D341Med (cell line): ENCODE measurements around the gene HSPB3.
"Not testable (repeated sequence)": the region's sequence is repeated elsewhere in the genome, so short reads cannot be mapped to it uniquely, and the experiment has no call there.

Experiments
- DNase-seq: peaks from one replicate; pipeline ENCODE4 v3.0.0; 2012; ENCODE audit warnings: low spot score

Gene HSPB3

DNA sequence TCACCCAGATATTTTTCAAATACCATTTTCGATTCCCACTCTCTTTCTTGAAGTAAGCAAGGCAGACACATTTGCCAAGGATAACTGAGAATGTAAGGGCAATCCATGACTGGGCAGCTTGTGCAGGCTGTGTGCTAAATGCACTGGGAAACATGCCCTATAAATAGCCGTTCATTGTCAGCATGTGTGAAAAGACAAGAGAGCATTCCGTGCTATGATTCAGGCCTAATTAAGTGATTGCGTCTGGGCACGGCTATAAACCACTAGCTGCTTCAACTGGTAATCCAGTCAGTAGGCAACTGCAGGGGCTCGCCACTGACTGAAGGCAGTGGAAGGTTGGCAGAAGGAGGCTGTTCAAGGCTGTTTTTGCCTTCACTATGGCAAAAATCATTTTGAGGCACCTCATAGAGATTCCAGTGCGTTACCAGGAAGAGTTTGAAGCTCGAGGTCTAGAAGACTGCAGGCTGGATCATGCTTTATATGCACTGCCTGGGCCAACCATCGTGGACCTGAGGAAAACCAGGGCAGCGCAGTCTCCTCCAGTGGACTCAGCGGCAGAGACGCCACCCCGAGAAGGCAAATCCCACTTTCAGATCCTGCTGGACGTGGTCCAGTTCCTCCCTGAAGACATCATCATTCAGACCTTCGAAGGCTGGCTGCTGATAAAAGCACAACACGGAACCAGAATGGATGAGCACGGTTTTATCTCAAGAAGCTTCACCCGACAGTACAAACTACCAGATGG is at the start of gene HSPB3:
HSPB3 (plus strand) TSS at position 287 of the 745 bp plus-strand sequence; CDS start at position 378, 91 bp downstream.
- no peak for DNase-seq

DNA sequence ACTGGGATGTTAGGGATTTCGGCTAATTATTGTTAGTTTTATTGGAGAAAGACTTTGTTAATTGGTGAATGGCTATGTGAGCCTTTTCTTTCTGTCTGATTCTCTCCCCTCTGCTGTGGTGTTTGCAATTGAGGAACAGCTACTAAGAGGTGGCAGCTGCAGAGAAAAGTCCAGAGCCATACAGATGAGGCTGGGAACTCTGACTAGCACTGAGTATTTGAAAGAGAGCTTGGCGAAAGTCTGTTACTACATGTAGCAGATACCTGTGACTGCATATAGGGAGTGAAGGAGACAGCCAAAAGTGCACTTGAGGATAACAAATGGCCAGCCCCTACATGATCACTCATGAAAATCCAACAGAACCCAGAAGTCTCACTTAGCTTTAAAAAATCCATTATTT is 44.3 kb upstream of the HSPB3 start:
- DNase-seq: no peak

DNA sequence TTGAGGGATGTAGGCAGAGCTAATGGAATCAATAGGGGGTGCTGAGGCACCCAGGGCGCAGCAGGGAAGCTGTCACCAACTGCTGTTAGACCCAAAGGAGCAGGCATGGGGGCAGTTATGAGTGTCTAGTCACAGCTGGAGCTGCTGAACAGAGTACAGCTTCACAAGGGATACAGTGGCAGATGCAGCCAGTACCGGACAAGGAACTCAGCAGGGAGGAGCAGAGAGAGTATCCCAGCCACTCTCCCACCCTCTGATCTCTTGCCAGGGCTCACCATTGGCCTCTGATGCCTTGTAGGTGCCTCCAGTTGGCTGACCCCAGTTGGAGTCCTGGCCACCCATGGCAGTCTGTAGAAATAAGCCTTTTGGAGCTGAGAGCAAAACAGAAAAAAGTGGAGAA is 42.6 kb upstream of the HSPB3 start:
- no peak for DNase-seq

DNA sequence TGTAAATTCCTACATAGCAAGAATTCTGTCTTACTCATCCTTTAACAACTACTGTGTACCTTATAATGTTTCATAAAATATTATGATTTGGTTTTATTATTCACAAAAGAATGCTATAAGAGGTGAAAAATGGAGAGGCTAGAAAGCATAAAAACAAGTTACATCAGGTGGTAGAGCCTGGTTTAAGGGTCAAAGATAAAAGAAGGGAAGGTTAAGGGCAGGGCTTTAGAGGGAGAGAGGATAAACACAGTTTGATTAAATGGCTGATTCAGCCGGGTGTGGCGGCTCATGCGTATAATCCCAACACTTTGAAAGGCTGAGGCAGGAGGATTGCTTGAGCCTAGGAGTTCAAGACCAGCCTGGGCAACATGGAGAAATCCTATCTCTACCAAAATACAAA is 40.4 kb upstream of the HSPB3 start:
- no peak for DNase-seq

- DNase-seq: no peak
Observed at GRCh38 chr5:54415896-54416601, 39.5 kb upstream of the HSPB3 start.

GRCh38 chr5:54419573-54420423 is 35.7 kb upstream of the HSPB3 start:
- peak; percentile 41 for DNase-seq

GRCh38 chr5:54420511-54420910 is 35.0 kb upstream of the HSPB3 start:
- DNase-seq: not testable (repeated sequence)

GRCh38 chr5:54421976-54422375 is 33.5 kb upstream of the HSPB3 start:
- no peak for DNase-seq

- DNase-seq: no peak
Observed at GRCh38 chr5:54425258-54425657, 30.2 kb upstream of the HSPB3 start.

DNA sequence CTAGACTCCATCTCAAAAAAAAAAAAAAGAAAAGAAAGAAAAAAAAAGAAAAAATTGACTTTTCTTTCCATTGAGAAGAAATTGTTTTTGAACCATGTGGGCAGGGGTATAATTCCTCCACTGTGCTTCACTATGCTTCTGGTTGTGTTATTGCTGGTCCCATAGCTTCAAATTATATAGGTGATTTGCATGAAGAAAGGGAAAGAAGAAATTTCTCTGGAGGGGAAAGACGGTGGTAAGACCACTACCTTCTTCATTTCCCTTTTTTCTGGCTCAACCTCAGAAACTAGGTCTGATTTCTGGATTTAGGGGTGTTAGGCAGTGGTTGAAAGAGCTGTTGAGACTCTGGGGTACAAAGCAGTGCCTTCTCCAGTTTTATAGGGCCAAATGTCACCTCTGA is 29.3 kb upstream of the HSPB3 start:
- DNase-seq: no peak

DNA sequence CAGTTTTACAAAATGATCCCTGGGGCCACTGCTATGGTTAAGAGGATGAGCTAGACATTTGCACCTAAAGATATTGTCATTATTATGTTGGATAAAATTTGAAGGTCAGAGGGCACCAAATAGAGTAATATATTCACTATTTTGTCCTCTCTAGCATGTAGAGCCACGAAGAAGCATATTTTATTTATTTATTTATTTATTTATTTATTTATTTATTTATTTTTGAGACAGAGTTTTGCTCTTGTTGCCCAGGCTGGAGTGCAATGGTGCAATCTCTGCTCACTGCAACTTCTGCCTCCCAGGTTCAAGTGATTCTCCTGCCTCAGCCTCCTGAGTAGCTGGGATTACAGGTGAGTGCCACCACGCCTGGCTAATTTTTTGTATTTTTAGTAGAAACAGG is 20.8 kb upstream of the HSPB3 start:
- DNase-seq: not testable (repeated sequence)

DNA sequence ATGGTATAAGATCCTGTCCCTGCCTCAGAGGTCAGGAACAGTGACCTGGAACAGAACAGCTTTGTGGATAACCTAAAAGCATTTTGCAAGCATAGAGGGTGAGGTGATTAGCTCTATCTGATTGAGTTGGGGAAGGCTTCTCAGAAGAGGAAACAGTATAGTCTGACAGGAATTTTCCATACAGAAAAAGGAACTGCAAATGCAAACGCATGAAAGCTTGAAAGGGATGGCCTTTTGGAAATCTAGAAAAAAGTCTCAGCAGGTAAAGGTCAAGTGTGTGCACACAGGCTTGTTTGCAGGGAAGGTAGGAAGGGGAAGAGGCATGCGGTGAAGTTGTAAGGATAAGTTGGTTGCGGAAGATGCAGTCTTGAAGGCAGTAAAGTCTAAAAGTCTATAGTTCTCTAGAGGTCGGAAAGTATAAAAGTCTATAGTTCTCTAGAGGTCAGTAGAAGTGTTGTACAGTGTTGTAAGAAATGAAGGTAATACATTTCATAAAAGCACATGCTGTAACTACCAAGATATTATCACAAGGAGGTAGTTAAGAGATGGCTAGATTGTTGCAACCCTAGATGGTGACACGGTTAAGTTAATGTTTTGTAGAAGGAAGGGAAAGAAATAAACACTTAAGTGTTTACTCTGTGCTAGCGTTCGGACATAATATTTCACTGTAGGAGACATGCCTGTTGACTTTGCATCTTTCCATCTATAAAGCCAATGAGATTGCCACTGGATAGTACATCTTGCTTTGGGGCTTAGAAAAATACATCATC is 16.7 kb upstream of the HSPB3 start:
- DNase-seq: no peak

DNA sequence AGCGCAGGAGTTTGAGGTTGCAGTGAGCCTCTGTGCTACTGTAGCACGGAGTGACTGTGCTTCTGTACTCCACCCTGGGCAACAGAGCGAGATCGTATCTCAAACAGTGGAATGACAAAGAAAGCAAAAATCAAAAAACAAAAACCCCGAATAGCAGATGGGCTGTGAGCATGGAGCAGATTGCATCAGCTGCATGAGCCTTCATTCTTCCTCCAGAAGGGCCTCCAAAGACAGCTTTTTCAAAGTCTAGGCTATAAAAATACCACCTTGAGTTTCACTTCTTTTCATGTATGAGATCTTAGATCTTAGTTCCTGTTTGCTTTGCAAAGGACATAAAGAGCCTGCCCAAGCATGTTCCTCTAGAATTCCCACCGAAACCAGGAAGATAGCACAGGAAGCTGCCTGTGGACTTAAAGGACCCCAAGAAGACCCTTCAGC is 15.0 kb upstream of the HSPB3 start:
- no peak for DNase-seq

GRCh38 chr5:54442271-54442670 is 13.2 kb upstream of the HSPB3 start:
- DNase-seq: no peak

- peak; percentile 36 for DNase-seq
Observed at GRCh38 chr5:54443270-54443669, 12.2 kb upstream of the HSPB3 start.

GRCh38 chr5:54445691-54446378 is 9.7 kb upstream of the HSPB3 start:
- no peak for DNase-seq

DNA sequence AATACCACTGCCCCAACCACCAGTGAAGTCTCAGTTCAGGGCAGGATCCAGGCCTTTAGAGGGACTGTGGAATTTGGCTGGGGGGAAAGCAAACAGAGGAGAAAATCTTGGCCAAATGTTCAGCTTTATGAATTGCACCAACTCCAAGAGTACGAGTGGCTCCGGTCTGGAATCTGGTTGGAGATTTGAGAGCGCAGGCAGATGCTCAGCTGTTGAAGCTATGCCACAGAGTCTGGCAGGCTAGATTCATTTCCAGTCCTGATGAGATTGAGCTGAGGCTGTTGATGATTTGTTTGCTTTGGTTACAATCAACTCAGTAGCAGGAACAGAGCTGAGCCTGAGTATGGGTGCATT is 9.1 kb upstream of the HSPB3 start:
- DNase-seq: no peak

- no peak for DNase-seq
Observed at GRCh38 chr5:54449923-54450322, 5.6 kb upstream of the HSPB3 start.

DNA sequence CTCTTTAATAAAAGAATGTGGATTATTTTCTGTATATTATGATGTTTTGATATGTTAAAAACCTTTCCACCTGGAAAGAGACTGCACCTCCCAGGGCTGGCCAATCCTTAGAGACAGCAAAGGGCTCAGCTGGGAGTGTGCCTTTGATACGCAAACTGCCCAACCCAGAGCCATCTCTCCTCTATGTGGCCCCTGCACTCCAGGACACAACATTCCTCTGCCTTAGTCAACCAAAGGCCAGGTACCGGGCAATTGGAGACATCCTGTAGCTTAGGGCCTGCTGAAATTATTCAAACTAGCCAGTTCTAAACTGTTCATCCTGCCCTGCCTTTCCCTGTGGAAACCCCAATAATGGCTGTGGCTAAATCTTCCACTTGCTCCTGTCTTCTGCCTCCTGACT is 5.0 kb upstream of the HSPB3 start:
- no peak for DNase-seq

DNA sequence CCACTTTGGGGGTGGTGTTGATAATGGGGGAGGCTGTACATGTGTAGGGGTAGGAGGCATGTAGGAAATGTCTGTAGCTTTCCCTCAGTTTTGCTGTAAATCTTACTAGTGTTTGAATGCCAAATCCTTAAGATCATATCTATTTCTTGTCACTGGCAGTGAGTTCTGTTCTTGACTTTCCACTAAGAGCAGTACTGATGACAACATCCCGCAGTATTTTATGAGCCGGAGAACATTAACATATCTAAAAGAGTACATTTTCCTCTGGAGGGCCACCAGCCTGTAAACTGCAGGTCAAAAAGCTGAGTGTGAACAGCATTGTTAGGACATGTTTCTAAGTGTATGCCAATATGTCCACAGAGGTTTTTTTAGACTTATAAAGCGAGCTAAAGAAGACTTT is 2.5 kb upstream of the HSPB3 start:
- no peak for DNase-seq

DNA sequence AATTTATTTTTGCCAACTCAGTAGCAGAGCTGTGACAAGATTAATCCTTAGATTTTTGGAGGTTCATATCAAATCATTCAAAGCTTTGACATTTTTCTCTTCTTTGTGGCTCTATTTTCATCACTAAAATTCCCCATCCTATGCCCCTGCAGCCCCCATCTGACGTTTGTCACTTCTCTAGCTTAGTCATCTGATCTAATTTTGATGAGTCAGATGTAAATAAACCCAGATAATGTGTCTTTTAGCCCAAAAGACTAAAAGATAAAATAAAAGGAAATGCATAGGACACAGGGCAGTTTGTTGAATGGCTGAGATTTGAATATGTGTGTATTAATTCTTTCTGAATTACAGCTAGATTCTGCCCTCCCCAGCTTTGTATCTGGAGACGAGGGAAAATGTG is 897 bp upstream of the HSPB3 start:
- DNase-seq: no peak
